ENCODE data around the gene PPTC7. TPM values are rescaled to one million over a fixed set of nuclear protein-coding genes. Genes with fewer than 3 reads are reported as not detected.

The PPTC7 gene
- total RNA-seq, 1 donor, result 15.9 TPM

DNA sequence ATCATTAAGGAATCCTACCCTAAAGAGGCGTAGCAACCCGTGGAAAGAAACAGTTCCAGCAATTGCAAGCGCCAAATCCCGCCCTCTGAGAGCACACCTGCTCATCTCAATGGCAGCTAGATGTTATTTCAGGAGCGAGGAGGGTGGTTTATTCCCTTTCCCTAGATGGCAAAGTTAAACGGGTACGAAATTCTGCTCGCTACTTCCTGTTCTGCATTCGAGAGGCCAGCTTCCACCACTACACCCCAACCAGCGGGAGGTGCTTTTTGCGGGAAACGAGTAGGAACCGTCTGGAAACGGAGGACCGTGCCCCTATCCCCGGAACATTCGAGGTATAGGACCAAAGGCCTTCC is 81.7 kb downstream of the PPTC7 start:
- DNase-seq (ENCODE audit: low read depth in 2 of 3, low spot score in 2 of 3), result peak in 1 of 3 donors; percentile 11

DNA sequence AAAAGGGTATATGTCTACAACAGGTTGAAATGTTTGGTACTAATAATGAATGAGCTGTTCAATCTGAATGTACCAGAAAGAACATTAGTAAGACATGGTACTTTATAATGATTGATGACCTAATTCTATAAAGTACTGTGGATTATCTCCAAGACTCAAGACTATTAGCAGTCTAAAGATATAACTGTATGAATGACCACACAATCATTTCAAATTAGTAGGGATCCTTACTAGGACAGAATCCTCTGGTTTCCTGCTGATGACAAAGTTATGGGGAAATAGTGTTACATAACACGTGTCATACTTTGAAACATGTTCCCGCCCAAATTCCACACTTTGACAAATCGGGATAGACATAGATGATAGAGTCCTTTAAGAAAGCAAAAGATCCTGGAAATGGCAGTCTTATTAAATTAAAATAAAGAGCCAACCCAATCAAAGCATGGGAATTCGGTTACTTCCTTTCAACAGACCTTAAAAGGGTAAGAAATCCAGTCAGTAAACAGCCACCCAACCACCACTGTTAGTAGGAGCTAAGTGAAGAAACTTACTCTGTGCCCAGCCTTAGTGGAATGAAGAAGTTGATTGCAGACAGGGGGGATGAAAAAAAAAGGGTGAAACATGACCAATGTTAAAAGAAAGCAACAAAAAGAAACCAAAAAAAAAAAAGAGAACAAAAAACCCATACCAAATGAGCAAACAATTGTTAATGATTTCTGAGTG is 84.0 kb downstream of the PPTC7 start:
- DNase-seq (ENCODE audit: low read depth in 2 of 3, low spot score in 2 of 3), result peak in 2 of 3 donors; percentile 11 to 43

Small RNA genes lying within 50 kb of the gene (small RNA-seq; reads per million reads assigned to genes)
- gene RF00278 (not detected), gene RN7SL387P (not detected)

Other genes with a start within 250 kb of the PPTC7 start
- gene ANAPC7, start 179.6 kb downstream of the PPTC7 start, total RNA-seq, result 37.2 TPM
- gene ARPC3, start 133.0 kb downstream of the PPTC7 start, total RNA-seq, result 141 TPM
- gene GPN3, start 115.1 kb downstream of the PPTC7 start, total RNA-seq, result 11.3 TPM
- 39.9 TPM for gene FAM216A, start 114.5 kb downstream of the PPTC7 start, total RNA-seq
- gene VPS29, start 81.2 kb downstream of the PPTC7 start, total RNA-seq, result 22.9 TPM
- 0.54 TPM for gene RAD9B, start 81.0 kb downstream of the PPTC7 start, total RNA-seq
- 14.0 TPM for gene TCTN1, start 30.8 kb upstream of the PPTC7 start, total RNA-seq
- gene HVCN1, start 105.8 kb upstream of the PPTC7 start, total RNA-seq, result 8.6 TPM
- gene PPP1CC, start 159.6 kb upstream of the PPTC7 start, total RNA-seq, result 45.8 TPM

Data from hematopoietic multipotent progenitor cell (in vitro differentiated cells).